NCI-H82 treated with DMSO at 0.1 percent for 48 hours (cell line): ENCODE results near the gene PLSCR4.

ENCODE experiments used
- DNase-seq: peaks from one replicate; lab custom pipeline; 2025; ENCODE audit not compliant: unreplicated experiment; lab: John Stamatoyannopoulos, UW

Gene PLSCR4

GRCh38 chr3:146195605-146196004 is 55.3 kb downstream of the PLSCR4 start:
- DNase-seq, result no peak

- no peak for DNase-seq
Observed at GRCh38 chr3:146195030-146195429, 55.9 kb downstream of the PLSCR4 start.

GRCh38 chr3:146191051-146191450 is 59.9 kb downstream of the PLSCR4 start:
- no peak for DNase-seq

GRCh38 chr3:146189519-146190173 is 61.3 kb downstream of the PLSCR4 start:
- peak; percentile 81 for DNase-seq

- DNase-seq, result no peak
Observed at GRCh38 chr3:146187334-146187950, 63.5 kb downstream of the PLSCR4 start.

GRCh38 chr3:146184241-146185015 is 66.5 kb downstream of the PLSCR4 start:
- DNase-seq, result no peak

GRCh38 chr3:146181216-146181615 is 69.7 kb downstream of the PLSCR4 start:
- DNase-seq, result no peak

- DNase-seq, result no peak
Observed at GRCh38 chr3:146180376-146180775, 70.5 kb downstream of the PLSCR4 start.

GRCh38 chr3:146178006-146178689 is 72.8 kb downstream of the PLSCR4 start:
- DNase-seq, result no peak

- DNase-seq, result no peak
Observed at GRCh38 chr3:146177519-146177918, 73.4 kb downstream of the PLSCR4 start.

- DNase-seq, result no peak
Observed at GRCh38 chr3:146177072-146177471, 73.8 kb downstream of the PLSCR4 start.

- no peak for DNase-seq
Observed at GRCh38 chr3:146172586-146172985, 78.3 kb downstream of the PLSCR4 start.

GRCh38 chr3:146170591-146170990 is 80.3 kb downstream of the PLSCR4 start:
- no peak for DNase-seq

- no peak for DNase-seq
Observed at GRCh38 chr3:146169891-146170290, 81.0 kb downstream of the PLSCR4 start.

- DNase-seq, result no peak
Observed at GRCh38 chr3:146166826-146167225, 84.1 kb downstream of the PLSCR4 start.

GRCh38 chr3:146166415-146166821 is 84.5 kb downstream of the PLSCR4 start:
- DNase-seq, result no peak

GRCh38 chr3:146165877-146166276 is 85.0 kb downstream of the PLSCR4 start:
- DNase-seq, result no peak

- peak; percentile 27 for DNase-seq
Observed at GRCh38 chr3:146164971-146165769, 85.7 kb downstream of the PLSCR4 start.

- no peak for DNase-seq
Observed at GRCh38 chr3:146164506-146164905, 86.4 kb downstream of the PLSCR4 start.

GRCh38 chr3:146164071-146164470 is 86.8 kb downstream of the PLSCR4 start:
- no peak for DNase-seq

GRCh38 chr3:146163584-146163983 is 87.3 kb downstream of the PLSCR4 start:
- DNase-seq, result no peak
